Measurements from ENCODE around the gene KRTAP12-4.

DNA sequence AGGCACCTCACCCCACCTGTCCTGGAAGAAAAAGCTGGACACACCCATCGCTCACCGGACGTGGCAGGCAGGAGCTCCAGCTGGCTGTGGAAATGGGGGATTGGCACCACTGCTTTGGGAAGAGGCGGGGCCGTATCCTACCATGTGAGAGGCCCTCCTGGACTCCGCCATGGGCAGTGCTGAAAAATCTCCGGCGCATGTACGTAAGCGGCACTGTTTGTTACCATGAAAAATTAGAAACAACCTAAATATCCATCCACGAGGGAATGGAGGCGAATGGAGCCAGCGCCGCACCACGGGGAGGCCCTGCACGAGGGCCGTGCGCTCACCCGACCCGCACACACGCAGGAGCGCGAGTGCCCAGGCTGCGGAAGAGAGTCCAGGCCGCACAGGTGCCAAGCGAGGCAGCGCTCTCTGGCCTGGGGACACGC is 39.5 kb downstream of the KRTAP12-4 start:
- TF ChIP-seq POLR2AphosphoS5 (IDR thresholded peaks at IDR 0.05; ENCODE audit: low read depth, low read length) (no peak), REST (IDR thresholded peaks at IDR 0.05; ENCODE audit: insufficient read depth in 1 of 2, low read depth in 2 of 2, low read length in 2 of 2) (no peak), TAF1 (IDR thresholded peaks at IDR 0.05; ENCODE audit: borderline replicate concordance, insufficient read depth, low read length) (no peak), SIN3A (IDR thresholded peaks at IDR 0.05; ENCODE audit: borderline replicate concordance, insufficient read depth, low read length) (no peak)

Data from PFSK-1 (cell line).